H1 (cell line): ENCODE data around the gene GINS2. TPM values are rescaled to one million over a fixed set of nuclear protein-coding genes. Genes with fewer than 3 reads are reported as not detected.

ENCODE experiments used
- CTCF ChIA-PET: fragments of 300-600 bp; sonication (Branson Sonifier 250); formaldehyde crosslinking; loops from one replicate; lab custom pipeline; 2021; ENCODE audit not compliant: partially characterized antibody; lab: Charles Lee
- POLR2A ChIA-PET: fragments of 300-600 bp; sonication (Branson Sonifier 250); formaldehyde crosslinking; loops from one replicate; lab custom pipeline; 2021; ENCODE audit warnings: inconsistent platforms; ENCODE audit not compliant: partially characterized antibody; lab: Charles Lee
- DNase-seq, 2 experiments: peaks; one replicate each; pipeline versions ENCODE4 v3.0.0 to v3.0.0-alpha.2; 2010 to 2022; ENCODE audit warnings: low spot score in 2 of 2, low read depth in 1 of 2, mixed read lengths in 1 of 2
- FAIRE-seq: peaks from 2 replicates; lab custom pipeline; 2011; peaks lifted over from hg19 to GRCh38; lab: Jason Lieb, UNC
- H2AFZ ChIP-seq: 2 replicates; pipeline ENCODE4 v1.8.1; 2012; ENCODE audit warnings: low read length, inconsistent platforms
- H2AK5ac ChIP-seq: 2 replicates; pipeline ENCODE4 v1.6.1; 2013; ENCODE audit warnings: low read depth, low read length
- H2BK120ac ChIP-seq: replicated peaks from 2 replicates; pipeline ENCODE3; 2013; ENCODE audit warnings: low read depth, low read length, inconsistent platforms
- H2BK12ac ChIP-seq: 2 replicates; pipeline ENCODE4 v1.6.1; 2013; ENCODE audit warnings: low read depth, low read length
- H2BK15ac ChIP-seq: 2 replicates; pipeline ENCODE4 v1.6.1; 2013; ENCODE audit warnings: low read length
- H2BK20ac ChIP-seq: 2 replicates; pipeline ENCODE4 v1.6.1; 2013; ENCODE audit warnings: low read length
- H2BK5ac ChIP-seq: 2 replicates; pipeline ENCODE4 v1.6.1; 2013; ENCODE audit warnings: low read depth, low read length
- H3K14ac ChIP-seq: 2 replicates; pipeline ENCODE4 v1.6.1; 2013; ENCODE audit warnings: inconsistent platforms; ENCODE audit not compliant: insufficient read length
- H3K18ac ChIP-seq: 2 replicates; pipeline ENCODE4 v1.6.1; 2013; ENCODE audit warnings: low read length; ENCODE audit errors: extremely low read depth
- H3K23ac ChIP-seq: 2 replicates; pipeline ENCODE4 v1.6.1; 2013; ENCODE audit warnings: inconsistent platforms; ENCODE audit not compliant: insufficient read length
- H3K23me2 ChIP-seq: 2 replicates; pipeline ENCODE4 v1.6.1; 2013; ENCODE audit warnings: low read depth, low read length
- H3K27ac ChIP-seq: 2 replicates; pipeline ENCODE4 v1.6.1; 2011; ENCODE audit warnings: low read depth, low read length, inconsistent platforms
- H3K27me3 ChIP-seq, 4 experiments: replicated peaks in 1 of 4; 1 replicate in 1 of 4; 2 replicates in 3 of 4; pipeline versions ENCODE4 v1.6.1 to v1.8.1; 2011 to 2013; ENCODE audit warnings: low read length in 3 of 4, mild to moderate bottlenecking in 3 of 4, inconsistent platforms in 2 of 4, mixed read lengths in 2 of 4, moderate library complexity in 1 of 4; ENCODE audit not compliant: control insufficient read depth in 3 of 4, insufficient read depth in 3 of 4; ENCODE audit errors: extremely low read depth in 1 of 4
- H3K36me3 ChIP-seq, 4 experiments: 2 replicates each; pipeline versions ENCODE4 v1.6.1 to v1.8.1; 2011 to 2013; ENCODE audit warnings: mild to moderate bottlenecking in 4 of 4, low read length in 3 of 4, moderate library complexity in 2 of 4, control low read depth in 1 of 4, inconsistent platforms in 1 of 4; ENCODE audit not compliant: insufficient read depth in 4 of 4, control insufficient read depth in 2 of 4
- H3K4ac ChIP-seq: replicated peaks from 2 replicates; pipeline ENCODE3; 2013; ENCODE audit warnings: low read length, low read depth, mixed read lengths, inconsistent platforms; ENCODE audit not compliant: insufficient read length
- H3K4me1 ChIP-seq, 4 experiments: replicated peaks in 1 of 4; 1 replicate in 1 of 4; 2 replicates in 3 of 4; pipeline versions ENCODE4 v1.6.1 to v1.8.1; 2011 to 2013; ENCODE audit warnings: low read length in 3 of 4, inconsistent platforms in 2 of 4, mixed read lengths in 1 of 4; ENCODE audit not compliant: insufficient read depth in 4 of 4, control insufficient read depth in 3 of 4
- H3K4me2 ChIP-seq, 2 experiments: 2 replicates each; pipeline versions ENCODE4 v1.6.1 to v1.8.1; 2011 to 2013; ENCODE audit warnings: low read depth in 2 of 2, low read length in 2 of 2, control low read depth in 1 of 2, inconsistent platforms in 1 of 2, mild to moderate bottlenecking in 1 of 2; ENCODE audit not compliant: insufficient read depth in 1 of 2
- H3K4me3 ChIP-seq, 4 experiments: fragments of 200-600, 300-600 bp in 1 of 4; sonication (generic), shearing (Covaris generic), sonication (Bioruptor Twin) in 1 of 4; 2 replicates each; pipeline versions ENCODE4 v1.5.1 to v1.8.1; 2011 to 2016; ENCODE audit warnings: low read length in 4 of 4, low read depth in 3 of 4, control low read depth in 2 of 4, inconsistent platforms in 2 of 4, mild to moderate bottlenecking in 2 of 4, mixed read lengths in 1 of 4, moderate library complexity in 1 of 4; ENCODE audit not compliant: insufficient read depth in 2 of 4; ENCODE audit errors: extremely low read depth in 1 of 4
- H3K56ac ChIP-seq: replicated peaks from 2 replicates; pipeline ENCODE3; 2013; ENCODE audit warnings: low read depth, mild to moderate bottlenecking, mixed read lengths, low read length, inconsistent platforms; ENCODE audit not compliant: insufficient read length
- H3K79me1 ChIP-seq: 2 replicates; pipeline ENCODE4 v1.6.1; 2013; ENCODE audit warnings: low read depth, low read length, control low read depth
- H3K79me2 ChIP-seq, 2 experiments: 2 replicates each; pipeline versions ENCODE4 v1.6.1 to v1.8.1; 2012 to 2013; ENCODE audit warnings: low read length in 2 of 2, mild to moderate bottlenecking in 2 of 2, inconsistent platforms in 1 of 2; ENCODE audit not compliant: insufficient read depth in 2 of 2, control insufficient read depth in 1 of 2
- H3K9ac ChIP-seq, 4 experiments: replicated peaks in 1 of 4; 1 replicate in 1 of 4; 2 replicates in 3 of 4; pipeline versions ENCODE4 v1.6.1 to v1.8.1; 2011 to 2013; ENCODE audit warnings: low read depth in 3 of 4, low read length in 3 of 4, control low read depth in 2 of 4, mild to moderate bottlenecking in 2 of 4, moderate library complexity in 2 of 4, inconsistent platforms in 1 of 4; ENCODE audit errors: extremely low read depth in 1 of 4
- H3K9me3 ChIP-seq, 2 experiments: 2 replicates each; pipeline versions ENCODE4 v1.6.1 to v1.8.1; 2012 to 2013; ENCODE audit warnings: mild to moderate bottlenecking in 2 of 2, moderate library complexity in 2 of 2, control low read depth in 1 of 2, inconsistent platforms in 1 of 2, low read depth in 1 of 2, low read length in 1 of 2, mixed read lengths in 1 of 2; ENCODE audit not compliant: insufficient read depth in 2 of 2
- H4K20me1 ChIP-seq, 2 experiments: replicated peaks in 1 of 2; 2 replicates each; pipeline versions ENCODE3 to v1.8.1; 2011 to 2013; ENCODE audit warnings: inconsistent platforms in 2 of 2, low read length in 2 of 2, mild to moderate bottlenecking in 1 of 2; ENCODE audit not compliant: insufficient read depth in 2 of 2, control insufficient read depth in 1 of 2
- H4K5ac ChIP-seq: 2 replicates; pipeline ENCODE4 v1.6.1; 2013; ENCODE audit warnings: low read length, low read depth, mixed read lengths, inconsistent platforms; ENCODE audit not compliant: insufficient read length
- H4K8ac ChIP-seq: 2 replicates; pipeline ENCODE4 v1.8.0; 2013; ENCODE audit warnings: mild to moderate bottlenecking, moderate library complexity, low read length, inconsistent platforms; ENCODE audit not compliant: insufficient read depth; ENCODE audit errors: extremely low read depth
- H4K91ac ChIP-seq: replicated peaks from 2 replicates; pipeline ENCODE3; 2013; ENCODE audit warnings: low read length, mixed read lengths, inconsistent platforms; ENCODE audit not compliant: insufficient read length
- BACH1 ChIP-seq: IDR thresholded peaks from 2 replicates; pipeline ENCODE4 v1.6.1; 2012; ENCODE audit warnings: low read length, improper control_type of control experiment
- POLR2AphosphoS5 ChIP-seq: IDR thresholded peaks from 2 replicates; pipeline ENCODE4 v1.6.1; 2011; ENCODE audit warnings: low read depth, low read length
- TAF1 ChIP-seq: IDR thresholded peaks from 2 replicates; pipeline ENCODE4 v1.6.1; 2011; ENCODE audit warnings: mild to moderate bottlenecking, low read depth, low read length
- WGBS, 2 experiments: shearing (Covaris generic) in 1 of 2; methylation state at CpG; one replicate each; pipeline versions ENCODE4 v1.1.6 to v1.1.7; 2013 to 2015; ENCODE audit warnings: low lambda C conversion rate in 2 of 2, mixed read lengths in 2 of 2, inconsistent platforms in 1 of 2, low coverage in 1 of 2, missing lambda C conversion rate in 1 of 2; ENCODE audit not compliant: insufficient replicate concordance in 2 of 2, insufficient coverage in 1 of 2, insufficient read length in 1 of 2; ENCODE audit errors: extremely low coverage in 1 of 2, missing lambda C conversion rate in 1 of 2; 5-methylcytosine and 5-hydroxymethylcytosine counted together
- polyA plus RNA-seq, 7 experiments: library from polyadenylated mRNA; depleted of rRNA in 3 of 7; stranded (reverse) in 5 of 7; unstranded in 2 of 7; fragments of >200 nt in 5 of 7; fragments of 200-250 nt in 2 of 7; gene quantifications; 1 replicate in 5 of 7; 2 replicates in 1 of 7; 4 replicates in 1 of 7; pipeline versions ENCODE4 v1.2.1 to v1.2.3, GENCODE V29; 2011 to 2013; ENCODE audit warnings: missing spikeins in 2 of 7, mixed read lengths in 2 of 7
- total RNA-seq: library from RNA; stranded (reverse); fragmentation: NEBNext Ultra II Directional; extraction: Animal tissue kit (Norgen Biotek cat#: 25700); gene quantifications from 2 replicates; pipeline ENCODE4 v1.2.1, GENCODE V29; 2021

GINS2 gene
- total and polyA plus RNA-seq, 2 of the 8 experiments (the other 6 are each of a cell fraction or from before 2014, with no cell fraction given) = 29.4 to 59.1 TPM

- POLR2A ChIA-PET = interaction anchor here (0.8 to 10.5 kb wide), 6 partner anchors 10 to 41 kb away, joined by 3 to 77 read pairs (median 6); partner anchors contain the start of gene GINS2
- TF ChIP-seq POLR2AphosphoS5 = peak; percentile 81
- TF ChIP-seq TAF1 = no peak
- no peak for TF ChIP-seq BACH1
- no peak overlapping the region for H2BK12ac ChIP-seq
- H3K27ac ChIP-seq = no peak overlapping the region
- H2BK20ac ChIP-seq = no peak overlapping the region
- H4K8ac ChIP-seq = no peak overlapping the region
- H3K79me1 ChIP-seq = peaks cover 4% of the 10 kb centered on the region; the same call in 1 of the 2 replicates
- no peak overlapping the region for H4K5ac ChIP-seq
- H3K23me2 ChIP-seq = no peaks in the 10 kb centered on the region
- H3K18ac ChIP-seq = no peak overlapping the region
- H3K14ac ChIP-seq = no peak overlapping the region
- FAIRE-seq = no peak
- peaks cover 50 to 89% (median 72%) of the 10 kb centered on the region in 4 experiments for H3K36me3 ChIP-seq
- no peak overlapping the region for H3K4me2 ChIP-seq
- peaks cover 7 to 16% of the 10 kb centered on the region in 2 experiments for H4K20me1 ChIP-seq
- CTCF ChIA-PET = interaction anchor here (0.6 to 37.0 kb wide), 14 partner anchors 8 to 84 kb away, joined by 3 to 620 read pairs (median 8); no protein-coding TSS in a partner anchor
- no peaks in the 10 kb centered on the region for H3K9me3 ChIP-seq
- H3K27me3 ChIP-seq = no peaks in the 10 kb centered on the region
- DNase-seq = no peak
- no peaks in the 10 kb centered on the region for H3K4me1 ChIP-seq
- no peak overlapping the region for H2AFZ ChIP-seq
- H3K9ac ChIP-seq = no peak overlapping the region
- no peak overlapping the region for H2BK5ac ChIP-seq
- no peak overlapping the region for H2BK15ac ChIP-seq
- H2BK120ac ChIP-seq = no peak overlapping the region
- no peak overlapping the region for H3K56ac ChIP-seq
- whole genome bisulfite sequencing, 2 experiments = 86% methylated on average over 4 of the region's 7 CpGs; no CpG with 5 or more reads in 1 of the 2 experiments
- H3K4ac ChIP-seq = no peak overlapping the region
- H3K23ac ChIP-seq = no peak overlapping the region
- no peak overlapping the region for H2AK5ac ChIP-seq
- H3K79me2 ChIP-seq = no peaks in the 10 kb centered on the region
- no peak overlapping the region for H3K4me3 ChIP-seq
- H4K91ac ChIP-seq = no peak overlapping the region
Observed at GRCh38 chr16:85676466-85676865, 12.3 kb downstream of the GINS2 start.
